ENCODE measurements around the gene LTK.

The LTK gene

DNA sequence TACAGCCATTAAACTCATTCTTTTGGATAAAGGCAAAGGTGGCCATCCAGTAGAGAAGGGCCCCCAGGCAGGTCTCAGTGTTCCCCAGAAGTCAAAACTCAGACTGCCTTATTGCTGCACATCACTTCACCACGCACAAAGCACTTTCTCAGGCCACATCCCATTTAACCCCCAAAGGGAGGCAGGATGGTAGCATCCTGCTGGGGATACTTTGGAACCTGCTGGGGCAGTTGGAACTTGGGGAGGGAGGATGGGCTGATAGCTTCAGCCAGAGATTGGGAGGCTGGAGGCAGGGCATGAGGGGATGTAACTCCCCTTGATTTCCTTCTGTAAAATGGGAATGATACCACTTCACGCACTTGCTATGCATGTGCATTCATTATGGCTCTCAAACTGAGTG is 15.0 kb downstream of the LTK start:
- no peak for DNase-seq (ENCODE audit: low read depth)

GRCh38 chr15:41495736-41496599 is 17.7 kb downstream of the LTK start:
- no peak for DNase-seq (ENCODE audit: low read depth)

- no peak for DNase-seq (ENCODE audit: low read depth)
Observed at GRCh38 chr15:41494922-41495735, 18.5 kb downstream of the LTK start.

DNA sequence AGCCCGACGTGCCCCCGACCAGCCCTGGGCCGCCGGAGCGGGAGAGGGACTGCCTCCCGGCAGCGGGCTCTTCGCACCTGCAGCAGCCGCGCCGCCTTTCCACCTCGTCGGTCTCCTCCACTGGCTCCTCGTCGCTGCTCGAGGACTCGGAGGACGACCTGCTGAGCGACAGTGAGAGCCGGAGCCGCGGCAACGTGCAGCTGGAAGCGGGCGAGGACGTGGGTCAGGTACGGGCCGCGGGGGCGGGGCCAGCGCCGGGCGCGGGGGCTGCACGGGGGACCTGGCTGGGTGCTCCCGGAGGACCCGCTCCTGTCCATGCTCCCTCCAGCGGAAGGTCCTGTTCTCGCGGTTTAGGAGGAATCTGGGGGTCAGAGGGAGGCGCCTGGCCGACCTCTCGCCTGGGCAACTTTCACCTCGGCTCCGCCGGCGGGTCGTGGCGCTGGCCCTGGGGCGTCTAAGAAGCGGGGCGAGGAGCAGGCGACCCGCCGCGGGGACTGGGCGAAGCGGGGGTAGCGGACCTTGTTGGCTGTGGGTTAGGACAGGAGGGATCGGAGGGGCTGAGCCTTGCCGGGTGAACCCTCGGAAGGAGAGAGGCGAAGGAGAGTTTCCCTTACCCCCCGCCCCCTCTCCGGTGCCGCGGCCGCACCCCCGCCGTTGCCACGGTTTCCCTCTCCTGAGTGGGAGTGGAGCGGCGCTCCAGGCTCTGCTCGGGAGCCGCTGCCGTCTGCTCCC is 19.3 kb downstream of the LTK start:
- DNase-seq (ENCODE audit: low read depth), result no peak

DNA sequence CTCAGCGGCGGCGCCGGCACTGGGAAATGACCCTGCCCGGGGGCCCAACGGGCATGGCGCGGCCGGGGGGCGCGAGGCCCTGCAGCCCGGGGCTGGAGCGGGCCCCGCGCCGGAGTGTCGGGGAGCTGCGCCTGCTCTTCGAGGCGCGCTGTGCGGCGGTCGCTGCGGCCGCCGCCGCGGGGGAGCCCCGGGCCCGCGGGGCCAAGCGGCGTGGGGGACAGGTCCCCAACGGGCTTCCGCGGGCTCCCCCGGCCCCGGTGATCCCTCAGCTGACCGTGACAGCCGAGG is 19.8 kb downstream of the LTK start:
- no peak for DNase-seq (ENCODE audit: low read depth)

GRCh38 chr15:41493205-41493901 is 20.3 kb downstream of the LTK start, which contains the start of gene ITPKA:
ITPKA (plus strand) TSS chr15:41493874; CDS start chr15:41493928, 54 bp downstream.
- DNase-seq (ENCODE audit: low read depth), result peak; percentile 68

DNA sequence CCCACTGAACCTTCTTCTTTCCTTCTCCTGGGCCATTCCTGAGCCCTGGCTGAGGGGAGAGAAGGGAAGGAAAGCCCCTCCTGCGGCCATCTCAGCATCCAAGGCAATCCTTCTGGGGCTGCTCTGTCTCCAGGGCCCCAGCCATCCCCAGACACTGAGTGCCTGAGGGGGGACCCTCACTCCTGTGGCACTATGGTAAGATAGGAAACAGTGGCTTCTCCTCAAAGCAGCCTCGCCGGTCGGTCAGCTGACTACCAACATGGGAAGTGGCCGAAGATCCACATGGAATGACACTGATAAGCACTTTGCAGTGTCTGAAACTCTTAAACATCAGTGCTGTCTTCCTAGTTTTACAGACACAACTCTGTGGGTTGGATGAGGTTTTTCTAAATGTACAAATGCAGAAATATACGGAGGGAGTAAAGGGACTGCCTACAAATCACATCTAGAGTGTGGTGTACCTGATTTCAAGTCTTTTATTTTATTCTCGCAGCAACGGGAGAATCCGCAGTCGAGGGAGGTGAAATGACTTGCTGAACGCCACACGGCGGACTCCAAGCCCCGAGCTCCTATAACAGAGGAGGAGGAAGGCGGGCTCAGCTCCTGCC is 20.9 kb downstream of the LTK start:
- no peak for DNase-seq (ENCODE audit: low read depth)

DNA sequence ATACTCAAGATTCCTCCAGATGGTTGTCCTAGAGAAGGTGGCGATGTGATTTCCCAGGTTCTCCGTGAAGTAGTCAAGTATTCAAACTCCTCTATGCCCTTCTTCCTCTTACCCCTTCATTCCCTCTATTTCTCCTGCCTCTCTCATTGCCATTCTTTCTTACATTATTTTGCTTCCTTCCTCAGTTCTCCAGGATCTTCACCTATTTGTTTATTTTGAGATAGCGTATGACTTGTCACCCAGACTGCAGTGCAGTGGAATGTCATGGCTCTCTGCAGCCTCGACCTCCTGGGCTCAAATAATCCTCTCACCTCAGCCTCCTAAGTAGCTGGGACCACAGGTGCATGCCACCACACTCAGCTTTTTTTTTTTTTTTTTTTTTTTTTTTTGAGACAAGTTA is 21.7 kb downstream of the LTK start:
- no peak for DNase-seq (ENCODE audit: low read depth)

DNA sequence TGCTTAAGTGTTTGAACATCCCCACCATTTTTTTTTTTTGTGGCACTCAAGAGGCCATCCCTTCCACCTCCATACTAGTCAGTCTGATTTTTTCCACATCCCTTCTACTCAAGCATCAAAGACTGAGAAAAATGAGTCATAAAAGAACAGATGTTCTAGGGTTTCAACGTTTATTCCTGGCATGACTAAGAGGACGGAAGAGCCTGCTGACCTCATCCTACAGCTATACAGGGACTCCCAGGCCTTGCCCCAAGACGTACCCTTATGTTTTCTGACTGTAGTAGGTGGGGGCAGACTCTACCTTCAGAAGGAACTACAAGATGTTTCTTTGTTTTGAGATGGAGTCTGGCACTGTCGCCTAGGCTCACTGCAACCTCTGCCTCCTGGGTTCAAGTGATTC is 23.3 kb downstream of the LTK start:
- DNase-seq (ENCODE audit: low read depth), result peak; percentile 88

DNA sequence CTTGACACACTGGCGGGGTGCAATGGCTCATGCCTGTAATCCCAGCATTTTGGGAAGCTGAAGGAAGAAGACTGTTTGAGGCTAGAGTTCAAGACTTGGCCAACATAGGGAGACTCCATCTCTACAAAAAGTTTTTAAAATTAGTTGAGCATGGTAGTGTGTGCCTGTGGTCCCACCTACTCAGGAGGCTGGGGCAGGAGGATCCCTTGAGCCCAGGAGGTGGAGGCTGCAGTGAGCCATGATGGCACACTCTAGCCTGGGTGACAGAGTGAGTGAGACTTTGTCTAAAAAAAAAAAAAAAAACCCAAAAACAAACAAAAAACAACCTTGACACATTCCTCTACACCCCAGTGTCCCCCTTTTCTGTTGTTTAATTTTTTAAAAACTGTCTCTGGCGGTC is 24.0 kb downstream of the LTK start:
- DNase-seq (ENCODE audit: low read depth), result no peak

- DNase-seq (ENCODE audit: low read depth), result no peak
Observed at GRCh38 chr15:41487802-41488201, 25.8 kb downstream of the LTK start.

DNA sequence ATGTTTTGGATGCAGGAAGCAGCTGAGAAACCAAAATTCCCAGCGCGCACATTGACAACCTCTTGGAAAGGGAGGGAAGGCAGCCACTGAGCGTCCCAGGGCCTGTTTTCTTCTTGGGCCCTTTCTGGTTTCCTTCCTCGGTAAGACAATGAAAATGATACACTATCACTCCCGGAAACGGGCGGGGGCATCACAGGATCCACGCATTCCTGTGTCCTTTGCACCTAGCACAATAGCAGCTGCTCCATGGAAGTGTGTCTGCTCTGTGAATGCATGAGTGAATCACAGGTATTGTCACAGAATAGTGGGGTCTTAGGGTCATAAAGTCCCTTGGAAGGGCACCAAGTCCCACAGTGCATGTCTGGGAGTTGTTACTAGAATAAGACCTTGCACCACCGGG is 26.2 kb downstream of the LTK start:
- DNase-seq (ENCODE audit: low read depth), result no peak

- no peak for DNase-seq (ENCODE audit: low read depth)
Observed at GRCh38 chr15:41486286-41486685, 27.3 kb downstream of the LTK start.

GRCh38 chr15:41484937-41485625 is 28.5 kb downstream of the LTK start:
- DNase-seq (ENCODE audit: low read depth), result no peak

GRCh38 chr15:41483519-41483918 is 30.1 kb downstream of the LTK start:
- DNase-seq (ENCODE audit: low read depth), result no peak

DNA sequence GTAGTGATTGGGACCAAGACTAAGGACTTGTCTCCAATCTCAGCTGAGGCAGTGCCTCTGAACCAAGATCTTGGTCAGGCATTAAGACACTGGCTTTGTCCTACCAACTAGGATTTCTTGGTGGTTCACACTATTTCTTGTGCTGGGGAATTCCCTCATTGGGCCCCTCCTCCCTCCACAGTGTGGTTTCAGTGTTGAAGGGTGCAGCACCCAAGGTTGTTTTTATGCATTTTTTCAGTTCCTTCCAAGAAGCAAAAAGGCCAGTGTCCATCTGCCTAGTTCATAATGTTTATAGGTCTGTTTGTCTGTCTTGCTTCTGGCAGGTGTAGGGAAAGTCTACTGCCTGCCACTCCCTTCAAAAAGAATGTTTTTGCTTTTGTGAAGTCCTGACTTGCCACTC is 30.5 kb downstream of the LTK start:
- no peak for DNase-seq (ENCODE audit: low read depth)

DNA sequence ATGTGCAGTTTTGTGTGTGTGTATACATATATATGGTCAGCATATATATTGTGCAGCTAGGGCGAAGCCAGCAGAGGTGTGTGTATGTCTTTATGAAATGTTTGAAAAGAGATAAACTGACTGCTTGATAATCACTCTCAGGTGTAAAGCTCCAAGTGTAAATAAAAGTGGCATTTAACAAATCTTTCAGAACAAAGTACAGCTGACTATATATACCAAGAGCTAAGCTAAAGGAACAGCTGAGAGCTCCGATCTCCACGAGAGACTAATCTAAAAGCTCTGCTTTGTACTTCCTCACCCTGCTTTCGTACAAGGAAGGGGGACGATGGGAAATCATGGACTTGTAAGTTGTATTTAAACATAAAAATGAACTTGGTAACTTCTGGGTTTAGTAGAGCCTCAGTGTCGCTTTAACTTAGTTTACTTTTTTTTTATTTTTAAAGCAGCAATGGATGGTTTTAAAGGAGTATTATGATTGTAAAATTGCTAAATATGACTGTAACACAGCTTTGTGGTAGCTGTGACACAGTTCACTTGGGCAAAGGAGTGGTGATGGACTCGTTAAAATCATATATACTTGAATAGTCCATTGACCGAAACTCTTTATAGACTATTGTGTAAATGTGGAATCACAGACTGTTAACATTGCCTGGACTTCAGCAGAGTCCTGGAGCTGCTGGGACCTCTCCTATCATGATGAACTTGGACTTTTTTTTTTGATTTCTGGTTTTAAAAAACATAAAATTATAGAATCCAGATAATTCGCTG is 31.3 kb downstream of the LTK start:
- DNase-seq (ENCODE audit: low read depth), result no peak

GRCh38 chr15:41480396-41481140 is 33.1 kb downstream of the LTK start:
- no peak for DNase-seq (ENCODE audit: low read depth)

DNA sequence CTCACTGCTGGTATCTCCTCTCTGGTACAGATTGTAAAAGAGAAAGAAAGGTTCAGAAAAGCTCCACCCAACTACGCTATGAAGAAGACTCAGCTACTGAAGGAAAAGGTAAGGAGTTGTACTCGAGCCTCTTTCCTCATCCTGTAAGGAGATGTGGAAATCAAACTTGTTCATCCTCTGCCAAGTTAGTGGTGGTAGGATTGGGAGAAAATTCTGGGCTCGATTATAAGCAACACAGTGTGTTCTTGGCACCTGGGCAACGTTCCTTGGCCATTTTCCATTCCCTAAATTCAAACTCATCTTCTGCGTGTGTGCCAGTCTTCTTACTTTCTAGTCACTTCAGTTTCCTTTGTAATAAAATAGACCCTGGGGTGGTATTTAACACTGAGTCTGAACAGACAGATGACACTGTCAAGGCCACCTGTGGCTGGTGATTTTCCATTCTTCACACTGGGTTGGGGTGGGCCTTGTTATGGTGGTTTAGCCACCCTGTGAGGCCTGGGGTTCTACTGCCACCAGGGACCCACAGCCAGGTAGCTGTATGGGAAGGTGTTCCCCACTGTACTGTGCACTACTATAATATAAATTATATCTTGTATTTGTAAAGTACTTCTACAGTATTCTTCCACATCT is 37.1 kb downstream of the LTK start:
- DNase-seq (ENCODE audit: low read depth), result peak; percentile 65

Measured in fibroblast of gingiva (primary cell).